CD8-positive, alpha-beta memory T cell (primary cell): Measurements from ENCODE around the gene VAMP4. TPM values are rescaled to one million over a fixed set of nuclear protein-coding genes. Genes with fewer than 3 reads are reported as not detected.

ENCODE experiments used
- CTCF ChIA-PET: fragments of 350-600 bp; sonication (Branson Sonifier 250); formaldehyde crosslinking; loops from one replicate; lab custom pipeline; 2021; ENCODE audit warnings: antibody characterized with exemption; lab: Charles Lee
- POLR2A ChIA-PET: fragments of 350-600 bp; sonication (Branson Sonifier 250); formaldehyde crosslinking; loops from one replicate; lab custom pipeline; 2021; ENCODE audit warnings: antibody characterized with exemption; lab: Charles Lee
- DNase-seq, 5 donors: peaks; one replicate each; pipeline versions ENCODE4 v3.0.0 to v3.0.0-alpha.2; 2020 to 2022; ENCODE audit warnings: mixed read lengths in 1 of 5
- H3K27ac ChIP-seq: one replicate; pipeline ENCODE4 v1.7.0; 2013; ENCODE audit warnings: low read depth, mild to moderate bottlenecking, low read length, moderate library complexity
- H3K27me3 ChIP-seq: 2 replicates; pipeline ENCODE4 v1.7.0; 2013; ENCODE audit warnings: low read length, mild to moderate bottlenecking; ENCODE audit not compliant: insufficient read depth, poor library complexity, severe bottlenecking
- H3K36me3 ChIP-seq: 2 replicates; pipeline ENCODE4 v1.7.0; 2013; ENCODE audit warnings: mild to moderate bottlenecking, low read length, moderate library complexity; ENCODE audit not compliant: insufficient read depth
- H3K4me1 ChIP-seq: 2 replicates; pipeline ENCODE4 v1.7.0; 2013; ENCODE audit warnings: mild to moderate bottlenecking, low read length, moderate library complexity; ENCODE audit not compliant: insufficient read depth
- H3K4me3 ChIP-seq: 2 replicates; pipeline ENCODE4 v1.7.0; 2013; ENCODE audit warnings: mild to moderate bottlenecking, low read length
- H3K9me3 ChIP-seq: 2 replicates; pipeline ENCODE4 v1.7.0; 2013; ENCODE audit warnings: mild to moderate bottlenecking, low read length
- H3K27ac Mint-ChIP-seq, 8 donors: one replicate each; pipeline ENCODE4 v1.8.0; 2020 to 2021; ENCODE audit warnings: mixed read lengths in 8 of 8, mild to moderate bottlenecking in 6 of 8, inconsistent platforms in 3 of 8, moderate library complexity in 3 of 8
- H3K27me3 Mint-ChIP-seq, 2 donors: one replicate each; pipeline ENCODE4 v1.8.0; 2020 to 2021; ENCODE audit warnings: mixed read lengths in 2 of 2, mild to moderate bottlenecking in 1 of 2, moderate library complexity in 1 of 2
- H3K36me3 Mint-ChIP-seq, 3 donors: one replicate each; pipeline ENCODE4 v1.8.0; 2020 to 2021; ENCODE audit warnings: mixed read lengths in 3 of 3, inconsistent platforms in 1 of 3, mild to moderate bottlenecking in 1 of 3
- H3K4me1 Mint-ChIP-seq, 3 donors: one replicate each; pipeline ENCODE4 v1.8.0; 2020 to 2021; ENCODE audit warnings: mixed read lengths in 3 of 3, inconsistent platforms in 1 of 3, mild to moderate bottlenecking in 1 of 3
- H3K4me3 Mint-ChIP-seq, 7 donors: one replicate each; pipeline ENCODE4 v1.8.0; 2020 to 2021; ENCODE audit warnings: mixed read lengths in 7 of 7, mild to moderate bottlenecking in 6 of 7, moderate library complexity in 4 of 7, inconsistent platforms in 2 of 7
- H3K9me3 Mint-ChIP-seq, 5 donors: one replicate each; pipeline ENCODE4 v1.8.0; 2020 to 2022; ENCODE audit warnings: mixed read lengths in 5 of 5, mild to moderate bottlenecking in 3 of 5, moderate library complexity in 2 of 5, inconsistent platforms in 1 of 5
- polyA plus RNA-seq: library from polyadenylated mRNA; unstranded; fragments of 300-500 nt; fragmentation: Illumina TruSeq; gene quantifications from one replicate; pipeline ENCODE4 v1.2.3, GENCODE V29; 2021
- total RNA-seq, 2 experiments: library from RNA; stranded (reverse); gene quantifications; one replicate each; pipeline ENCODE4 v1.2.3, GENCODE V29; 2021

VAMP4 gene
- total and polyA plus RNA-seq, 3 experiments from 2014 or later, result 7.3 to 22.2 (median 7.7) TPM

- no peak overlapping the region for H3K27ac ChIP-seq
- H3K36me3 ChIP-seq, result peaks cover 31% of the 10 kb centered on the region
- no peak overlapping the region for H3K4me3 ChIP-seq
- POLR2A ChIA-PET, result no interaction called here
- H3K36me3 Mint-ChIP-seq, result peaks cover 4 to 66% (median 28%) of the 10 kb centered on the region in 3 donors
- H3K4me1 ChIP-seq, result peaks cover 52% of the 10 kb centered on the region
- no peaks in the 10 kb centered on the region for H3K9me3 ChIP-seq
- no peak for DNase-seq
- H3K27me3 ChIP-seq, result no peaks in the 10 kb centered on the region
- CTCF ChIA-PET, result no interaction called here
- peak overlapping the region in 6 of 8 donors; percentile 26 to 96 (median 58) for H3K27ac Mint-ChIP-seq
- H3K9me3 Mint-ChIP-seq, result no peaks in the 10 kb centered on the region
- peak overlapping the region; percentile 4 to 99 (median 89) for H3K4me3 Mint-ChIP-seq
- peaks cover 0 to 2% of the 10 kb centered on the region in 2 donors for H3K27me3 Mint-ChIP-seq
- H3K4me1 Mint-ChIP-seq, result peaks cover 50 to 76% (median 71%) of the 10 kb centered on the region in 3 donors
Measured at GRCh38 chr1:171783816-171784530, 42.1 kb upstream of the VAMP4 start.

DNA sequence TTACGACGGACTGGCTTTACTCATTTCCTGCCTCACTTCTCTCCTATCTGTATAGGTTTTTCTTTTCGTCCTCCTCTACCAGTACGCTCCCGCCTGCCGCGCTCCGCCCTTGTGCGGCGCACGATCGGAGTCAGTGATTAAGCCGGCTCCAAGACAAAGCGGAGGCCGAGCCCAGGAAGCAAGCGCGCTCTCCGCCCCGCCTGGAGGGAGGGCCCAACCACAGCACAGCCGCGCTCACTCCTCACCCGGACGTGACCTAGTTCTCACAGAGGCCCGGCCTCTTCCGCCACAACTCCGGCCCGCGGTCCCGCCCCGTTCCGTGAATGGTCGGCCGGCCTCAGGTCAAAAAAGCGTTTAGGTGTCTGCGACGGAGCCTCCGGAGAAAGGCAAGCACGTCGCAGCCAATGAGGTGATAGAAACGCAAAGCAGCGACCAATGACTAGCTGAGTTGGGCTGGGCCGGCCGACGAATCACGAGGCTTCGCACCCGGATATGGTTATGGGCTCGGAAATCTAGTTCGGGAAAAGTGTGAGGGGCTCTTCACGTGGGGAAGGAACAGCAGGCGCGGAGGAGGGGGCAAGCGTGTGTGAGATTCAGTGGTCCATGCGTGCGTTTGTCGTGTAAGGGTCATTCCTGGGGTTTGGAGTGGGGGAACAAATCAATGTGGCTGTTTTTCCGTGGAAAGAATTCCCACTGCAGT, 39.5 kb upstream of the VAMP4 start, which contains the start of gene METTL13:
Gene METTL13, plus strand, starts transcription at position 485 of the 700 bp plus-strand sequence. CDS start 308 bp downstream, outside the sequence.
- peak within 1 kb of the TSS; percentile 79 for H3K4me3 ChIP-seq
- Mint-ChIP-seq H3K4me3 (peak within 1 kb of the TSS; percentile 89 to 99 (median 95)), H3K9me3 (no peaks in the 10 kb centered on the region), H3K27ac (peak within 1 kb of the TSS; percentile 72 to 99 (median 96)), H3K27me3 (peaks cover 0 to 6% of the 10 kb centered on the region in 2 donors), H3K4me1 (peaks cover 39 to 62% (median 59%) of the 10 kb centered on the region in 3 donors), H3K36me3 (peaks cover 4 to 41% (median 10%) of the 10 kb centered on the region in 3 donors)
- no peaks in the 10 kb centered on the region for H3K9me3 ChIP-seq
- CTCF ChIA-PET, result interaction anchor here (1.0 to 1.6 kb wide), 4 partner anchors 18 to 41 kb away, joined by 3 to 7 read pairs (median 5); no protein-coding TSS in a partner anchor
- H3K36me3 ChIP-seq, result peaks cover 7% of the 10 kb centered on the region
- no peaks in the 10 kb centered on the region for H3K27me3 ChIP-seq
- peaks cover 52% of the 10 kb centered on the region for H3K4me1 ChIP-seq
- peak within 1 kb of the TSS; percentile 72 for H3K27ac ChIP-seq
- POLR2A ChIA-PET, result interaction anchor here (0.5 to 3.5 kb wide), 6 partner anchors 39 to 296 kb away, joined by 3 to 40 read pairs (median 4); partner anchors contain the start of genes PRRC2C and VAMP4
- peak; percentile 96 to 99 (median 99) for DNase-seq

DNA sequence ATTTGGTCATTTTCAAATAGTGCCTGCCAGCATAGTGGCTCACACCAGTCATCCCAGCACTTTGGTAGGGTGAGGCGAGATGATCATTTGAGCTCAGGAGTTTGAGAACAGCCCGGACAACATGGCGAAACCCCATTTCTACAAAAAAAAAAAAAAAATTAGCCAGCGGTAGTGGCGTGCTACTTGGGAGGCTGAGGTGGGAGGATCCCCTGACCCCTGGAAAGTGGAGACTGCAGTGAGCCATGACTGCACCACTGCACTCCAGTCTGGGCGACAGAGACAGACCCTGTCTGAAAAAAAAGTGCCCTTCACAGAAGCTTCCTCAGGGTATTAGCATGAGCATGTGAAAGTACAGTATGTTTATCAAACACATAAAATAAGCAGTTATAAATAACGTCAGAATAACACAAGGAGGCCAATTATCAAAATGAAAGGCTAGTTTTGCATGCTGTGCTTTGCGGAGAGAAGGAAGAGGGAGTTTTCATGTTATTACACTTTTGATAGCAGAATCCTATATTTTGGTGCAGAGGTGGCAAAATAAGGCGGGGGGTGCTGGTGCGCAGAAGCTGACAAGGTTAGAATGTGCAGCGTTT, 38.8 kb upstream of the VAMP4 start:
- Mint-ChIP-seq H3K27me3 (peaks cover 0 to 7% of the 10 kb centered on the region in 2 donors), H3K27ac (peak overlapping the region; percentile 72 to 99 (median 96)), H3K4me1 (peaks cover 38 to 58% (median 53%) of the 10 kb centered on the region in 3 donors), H3K9me3 (no peaks in the 10 kb centered on the region), H3K4me3 (peak overlapping the region; percentile 89 to 99 (median 95)), H3K36me3 (peaks cover 4 to 34% (median 8%) of the 10 kb centered on the region in 3 donors)
- H3K27ac ChIP-seq, result peak overlapping the region; percentile 62
- H3K27me3 ChIP-seq, result no peaks in the 10 kb centered on the region
- peak overlapping the region; percentile 60 for H3K4me3 ChIP-seq
- H3K36me3 ChIP-seq, result peaks cover under 1% of the 10 kb centered on the region
- no peak for DNase-seq
- H3K4me1 ChIP-seq, result peaks cover 47% of the 10 kb centered on the region
- CTCF ChIA-PET, result interaction anchor here (1.0 to 1.6 kb wide), 5 partner anchors 10 to 136 kb away, joined by 3 to 7 read pairs (median 3); no protein-coding TSS in a partner anchor
- H3K9me3 ChIP-seq, result no peaks in the 10 kb centered on the region
- POLR2A ChIA-PET, result interaction anchor here (0.7 to 3.5 kb wide), 6 partner anchors 39 to 295 kb away, joined by 3 to 40 read pairs (median 4); partner anchors contain the start of genes DNM3, PRRC2C and VAMP4

GRCh38 chr1:171772312-171772711, 30.4 kb upstream of the VAMP4 start:
- Histone ChIP-seq H3K36me3 (no peaks in the 10 kb centered on the region), H3K4me1 (no peaks in the 10 kb centered on the region), H3K4me3 (no peak overlapping the region), H3K9me3 (no peaks in the 10 kb centered on the region), H3K27ac (no peak overlapping the region), H3K27me3 (peaks cover 6% of the 10 kb centered on the region)
- POLR2A ChIA-PET, result no interaction called here
- no peak for DNase-seq
- Mint-ChIP-seq H3K4me1 (no peaks in the 10 kb centered on the region), H3K36me3 (peaks cover 0 to 2% (median 0%) of the 10 kb centered on the region in 3 donors), H3K27ac (no peak overlapping the region), H3K27me3 (peaks cover 16 to 25% of the 10 kb centered on the region in 2 donors), H3K9me3 (no peaks in the 10 kb centered on the region), H3K4me3 (no peak overlapping the region)
- CTCF ChIA-PET, result interaction anchor here (1.4 kb wide), 1 partner anchor 29 kb away, joined by 3 read pairs; no protein-coding TSS in a partner anchor

- Histone ChIP-seq H3K9me3 (no peaks in the 10 kb centered on the region), H3K4me1 (no peaks in the 10 kb centered on the region), H3K27ac (no peak overlapping the region), H3K4me3 (no peak overlapping the region), H3K36me3 (no peaks in the 10 kb centered on the region), H3K27me3 (peaks cover 6% of the 10 kb centered on the region)
- DNase-seq, result no peak
- ChIA-PET CTCF (no interaction called here), POLR2A (no interaction called here)
- Mint-ChIP-seq H3K4me3 (no peak overlapping the region), H3K27me3 (peaks cover 13 to 28% of the 10 kb centered on the region in 2 donors), H3K27ac (no peak overlapping the region), H3K9me3 (no peaks in the 10 kb centered on the region), H3K4me1 (no peaks in the 10 kb centered on the region), H3K36me3 (peaks cover 0 to 2% (median 0%) of the 10 kb centered on the region in 3 donors)
Measured at GRCh38 chr1:171769754-171770153, 27.9 kb upstream of the VAMP4 start.

GRCh38 chr1:171769171-171769570, 27.3 kb upstream of the VAMP4 start:
- POLR2A ChIA-PET, result no interaction called here
- no peak for DNase-seq

GRCh38 chr1:171763764-171764163, 21.9 kb upstream of the VAMP4 start:
- Histone ChIP-seq H3K4me1 (no peaks in the 10 kb centered on the region), H3K27me3 (peaks cover 4% of the 10 kb centered on the region), H3K4me3 (no peak overlapping the region), H3K9me3 (no peaks in the 10 kb centered on the region), H3K36me3 (no peaks in the 10 kb centered on the region), H3K27ac (no peak overlapping the region)
- Mint-ChIP-seq H3K27me3 (peaks cover 15 to 37% of the 10 kb centered on the region in 2 donors), H3K9me3 (no peaks in the 10 kb centered on the region), H3K4me1 (no peaks in the 10 kb centered on the region), H3K27ac (no peak overlapping the region), H3K36me3 (no peaks in the 10 kb centered on the region), H3K4me3 (no peak overlapping the region)
- ChIA-PET POLR2A (no interaction called here), CTCF (no interaction called here)
- no peak for DNase-seq

More at GRCh38 chr1:171769171-171769570, 27.3 kb upstream of the VAMP4 start:
- H3K27me3 Mint-ChIP-seq, result peaks cover 15 to 29% of the 10 kb centered on the region in 2 donors
- H3K4me3 Mint-ChIP-seq, result no peak overlapping the region
- no peaks in the 10 kb centered on the region for H3K9me3 Mint-ChIP-seq
- H3K36me3 ChIP-seq, result no peaks in the 10 kb centered on the region
- H3K4me1 Mint-ChIP-seq, result no peaks in the 10 kb centered on the region
- H3K9me3 ChIP-seq, result no peaks in the 10 kb centered on the region
- peak overlapping the region in 1 of 8 donors; percentile 24 for H3K27ac Mint-ChIP-seq
- H3K4me3 ChIP-seq, result no peak overlapping the region
- H3K36me3 Mint-ChIP-seq, result peaks cover 0 to 2% (median 0%) of the 10 kb centered on the region in 3 donors
- H3K4me1 ChIP-seq, result no peaks in the 10 kb centered on the region
- peaks cover 6% of the 10 kb centered on the region for H3K27me3 ChIP-seq
- CTCF ChIA-PET, result no interaction called here
- no peak overlapping the region for H3K27ac ChIP-seq
